GM12891 (cell line): ENCODE results near the gene TMEM259.

Experiments
- PAX5 ChIP-seq: IDR thresholded peaks from 2 replicates; pipeline ENCODE4 v1.6.1; 2011; ENCODE audit warnings: low read length, moderate library complexity, mild to moderate bottlenecking; ENCODE audit not compliant: insufficient read depth, severe bottlenecking
- POLR2A ChIP-seq: IDR thresholded peaks from 2 replicates; pipeline ENCODE4 v1.6.1; 2011; ENCODE audit warnings: low read depth, low read length, control low read depth
- POLR2AphosphoS5 ChIP-seq: IDR thresholded peaks from 2 replicates; pipeline ENCODE4 v1.6.1; 2011; ENCODE audit warnings: low read depth, low read length, control low read depth
- POU2F2 ChIP-seq: IDR thresholded peaks from 2 replicates; pipeline ENCODE4 v1.6.1; 2011; ENCODE audit warnings: low read depth, mild to moderate bottlenecking, control low read depth, low read length, moderate library complexity
- SPI1 ChIP-seq: IDR thresholded peaks from 2 replicates; pipeline ENCODE4 v1.6.1; 2011; ENCODE audit warnings: low read depth, low read length, control low read depth
- TAF1 ChIP-seq: IDR thresholded peaks from 2 replicates; pipeline ENCODE4 v1.6.1; 2011; ENCODE audit warnings: low read depth, low read length, control low read depth

GRCh38 chr19:1070576-1070930 is 49.6 kb upstream of the TMEM259 start:
- TF ChIP-seq POLR2A (no peak), SPI1 (no peak), POLR2AphosphoS5 (no peak), PAX5 (no peak), TAF1 (no peak), POU2F2 (no peak)
